ENCODE results near the gene CRYAB.
"Not testable (repeated sequence)": the region's sequence is repeated elsewhere in the genome, so short reads cannot be mapped to it uniquely, and the experiment has no call there.

The CRYAB gene

DNA sequence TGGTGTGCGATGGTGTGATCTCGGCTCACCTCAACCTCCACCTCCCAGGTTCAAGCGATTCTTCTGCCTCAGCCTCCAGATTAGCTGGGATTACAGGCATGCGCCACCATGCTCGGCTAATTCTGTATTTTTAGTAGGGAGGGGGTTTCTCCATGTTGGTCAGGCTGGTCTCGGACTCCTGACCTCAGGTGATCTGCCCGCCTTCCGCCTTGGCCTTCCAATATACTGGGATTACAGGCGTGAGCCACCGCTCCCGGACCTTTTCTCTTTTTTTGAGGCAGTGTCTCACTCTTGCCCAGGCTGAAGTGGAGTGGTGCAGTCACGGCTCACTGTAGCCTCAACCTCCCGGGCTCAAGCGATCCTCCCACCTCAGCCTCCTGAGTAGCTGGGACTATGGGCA is 21.6 kb upstream of the CRYAB start:
- not testable (repeated sequence) for DNase-seq

DNA sequence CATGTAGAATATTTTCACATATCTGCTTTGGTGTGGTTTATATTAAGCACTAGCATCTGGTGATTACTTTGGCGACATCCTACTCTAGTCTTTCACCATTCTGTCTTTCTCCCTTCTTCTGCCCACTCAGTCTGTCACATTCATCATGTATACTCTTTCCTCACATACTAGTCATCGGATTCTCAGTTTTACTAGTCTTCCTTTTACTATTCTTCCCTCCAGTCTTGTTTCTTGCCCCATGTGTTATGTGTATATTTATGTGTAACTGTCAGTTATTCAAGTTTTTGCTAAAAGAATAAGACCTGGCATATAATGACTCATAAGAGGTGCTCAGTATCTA is 21.0 kb upstream of the CRYAB start:
- DNase-seq: no peak

DNA sequence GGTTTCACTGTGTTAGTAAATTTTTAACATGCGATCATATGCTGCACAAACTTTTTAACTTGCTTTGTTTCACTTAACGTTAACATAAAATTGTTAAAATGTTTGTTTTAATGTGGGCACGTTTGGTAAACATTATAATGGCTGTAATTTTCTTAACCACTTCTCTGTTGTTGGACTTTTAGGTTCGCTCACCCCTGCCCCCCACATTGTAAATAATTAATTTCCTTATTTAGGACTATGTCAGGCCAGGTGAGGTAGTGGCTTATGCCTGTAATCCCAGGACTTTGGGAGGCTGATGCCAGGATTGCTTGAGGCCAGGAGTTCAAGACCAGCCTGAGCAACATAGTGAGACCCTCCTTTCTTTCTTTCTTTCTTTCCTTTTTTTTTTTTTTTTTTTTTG is 18.9 kb upstream of the CRYAB start:
- no peak for DNase-seq

DNA sequence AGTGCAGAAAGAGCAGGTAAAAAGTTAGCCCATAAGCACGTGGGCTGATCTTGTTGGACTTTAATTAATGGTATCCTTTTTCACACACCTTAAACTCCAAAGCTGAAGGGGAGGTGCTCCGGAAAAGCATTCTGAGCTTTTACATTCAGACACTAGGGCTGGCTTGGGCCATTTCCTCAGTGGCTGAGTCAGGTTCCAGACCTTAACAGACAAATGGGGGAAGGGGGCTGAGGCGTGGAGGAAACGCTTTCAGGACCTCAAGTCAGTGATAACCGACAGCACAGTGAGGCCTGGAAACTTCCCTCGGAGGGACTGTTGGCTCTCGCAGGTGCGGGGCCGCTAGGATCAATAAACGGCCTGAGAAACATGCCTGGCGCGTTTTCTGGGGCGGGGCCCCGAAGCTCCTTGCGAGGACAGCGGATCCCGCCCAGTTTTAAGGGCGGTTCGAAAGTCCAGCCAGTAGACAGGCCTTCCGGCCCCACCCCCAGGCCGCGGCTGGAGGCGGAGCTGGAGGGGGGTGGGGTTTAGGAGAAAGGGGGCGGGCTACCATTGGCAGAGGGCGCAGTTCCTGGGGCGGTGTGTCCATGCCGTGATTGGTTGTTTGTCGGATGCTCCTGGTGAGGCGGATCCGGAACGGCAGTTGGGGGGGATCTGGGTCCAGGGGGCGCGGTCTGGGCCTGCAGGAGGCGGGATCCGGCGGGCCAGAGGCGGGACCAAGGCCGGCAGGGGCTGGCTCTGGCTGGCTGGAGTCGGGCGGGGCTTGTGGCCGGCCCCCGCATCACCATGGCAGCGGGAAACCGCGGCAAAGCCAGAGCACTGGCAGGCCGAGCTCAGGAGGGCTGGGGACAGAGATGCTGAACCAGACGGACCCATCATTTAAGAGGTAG is 15.2 kb upstream of the CRYAB start:
- peak; percentile 95 for DNase-seq

DNA sequence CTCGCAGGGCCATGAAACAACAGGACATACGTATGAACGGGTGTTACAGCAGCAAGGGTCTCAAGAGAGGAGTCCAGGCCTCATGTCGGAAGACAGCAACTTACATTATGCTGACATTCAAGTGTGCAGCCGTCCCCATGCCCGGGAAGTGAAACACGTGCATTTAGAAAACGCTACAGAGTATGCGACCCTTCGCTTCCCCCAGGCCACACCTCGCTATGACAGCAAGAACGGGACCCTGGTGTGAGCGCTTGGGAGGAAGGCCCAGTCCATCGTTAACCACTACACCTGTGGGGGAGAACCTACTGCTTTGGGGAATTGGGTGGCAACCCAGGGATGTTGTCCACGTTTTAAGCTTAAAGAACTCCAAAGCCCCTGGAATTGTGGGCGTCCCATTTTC is 14.4 kb upstream of the CRYAB start:
- no peak for DNase-seq

DNA sequence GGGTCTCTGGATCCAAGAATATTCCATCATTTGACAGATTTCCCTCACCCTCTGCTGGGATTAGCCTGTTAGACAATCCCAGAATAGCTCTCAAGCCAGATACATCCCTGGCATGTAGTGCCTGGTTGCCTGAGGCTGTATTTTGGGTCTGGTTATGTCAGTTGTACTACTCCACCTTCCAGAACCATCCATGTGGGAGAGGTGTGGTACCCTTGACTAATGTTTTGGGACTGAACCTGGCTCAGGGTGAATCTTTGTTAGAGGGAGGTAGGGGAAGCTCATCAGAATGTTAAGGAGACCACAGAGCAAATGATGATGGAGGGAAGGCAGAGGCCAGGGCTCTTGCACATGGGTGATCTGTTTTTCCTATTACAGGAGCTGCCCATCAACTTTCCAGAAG is 12.4 kb upstream of the CRYAB start:
- DNase-seq: no peak

DNA sequence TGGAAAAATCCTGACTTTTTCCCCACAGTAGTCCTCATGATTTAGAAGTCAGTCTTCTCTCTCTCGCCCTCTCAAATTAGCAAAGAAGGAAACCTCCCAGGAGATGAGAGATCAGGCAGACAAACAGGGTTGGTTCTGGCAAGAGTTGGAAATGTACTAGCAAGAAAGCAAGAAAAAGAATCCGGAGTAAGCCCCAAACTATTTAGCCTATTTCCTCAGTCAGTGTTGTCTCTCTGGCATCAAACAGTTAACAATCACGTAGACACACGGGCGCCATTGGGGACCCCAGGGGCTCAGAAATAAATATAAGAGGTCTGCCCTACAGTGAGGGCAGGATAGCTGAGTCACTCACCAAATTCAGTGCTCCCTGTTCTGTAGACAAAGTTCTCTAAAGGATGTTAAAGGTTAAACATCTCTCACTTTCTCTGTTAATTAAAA is 11.8 kb upstream of the CRYAB start:
- DNase-seq: no peak

DNA sequence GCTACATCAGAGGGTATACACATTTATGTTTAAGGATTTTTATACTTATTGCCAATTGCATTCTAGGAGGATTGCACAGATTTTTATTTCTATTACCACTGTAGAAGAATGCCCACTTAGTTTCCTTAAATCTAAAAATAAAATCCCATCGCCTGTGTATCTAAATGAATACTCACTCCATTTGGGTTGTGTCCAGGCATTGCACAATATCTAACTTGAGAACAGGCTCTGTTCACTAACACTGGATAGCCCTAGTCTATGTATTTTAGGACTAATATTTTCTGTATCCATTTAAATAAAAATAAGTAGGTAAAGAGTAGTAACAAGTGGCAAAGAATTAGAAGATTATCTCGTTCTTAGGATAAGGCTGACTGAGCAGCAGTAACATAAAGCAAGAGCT is 11.2 kb upstream of the CRYAB start:
- DNase-seq: no peak

DNA sequence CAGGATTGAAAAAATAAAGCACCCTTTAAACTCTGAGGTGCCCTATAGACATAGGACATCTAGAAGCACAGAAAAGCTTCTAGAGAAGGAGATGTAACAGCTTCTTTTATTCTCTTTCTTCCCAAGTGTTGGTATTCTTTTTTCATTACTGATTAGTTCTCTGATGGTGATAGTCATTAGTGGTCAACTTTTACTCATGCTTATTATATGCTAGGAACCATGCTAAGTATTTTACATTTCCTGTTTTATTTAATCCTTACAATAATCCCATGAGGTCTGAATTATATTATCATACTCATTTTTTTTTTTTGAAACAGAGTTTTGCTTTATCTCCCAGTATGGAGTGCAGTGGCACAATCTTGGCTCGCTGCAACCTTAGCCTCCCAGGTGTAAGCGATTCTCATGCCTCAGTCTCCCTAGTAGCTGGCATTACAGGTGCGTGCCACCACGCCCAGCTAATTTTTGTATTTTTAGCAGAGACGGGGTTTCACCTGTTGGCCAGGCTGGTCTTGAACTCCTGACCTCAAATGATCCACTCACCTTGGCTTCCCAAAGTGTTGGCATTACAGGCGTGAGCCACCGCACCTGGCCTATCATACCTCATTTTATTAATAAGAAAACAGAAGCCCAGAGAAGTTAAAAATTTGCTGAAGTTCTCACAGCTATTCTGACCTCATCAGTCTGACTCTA is 10.1 kb upstream of the CRYAB start:
- DNase-seq: no peak

DNA sequence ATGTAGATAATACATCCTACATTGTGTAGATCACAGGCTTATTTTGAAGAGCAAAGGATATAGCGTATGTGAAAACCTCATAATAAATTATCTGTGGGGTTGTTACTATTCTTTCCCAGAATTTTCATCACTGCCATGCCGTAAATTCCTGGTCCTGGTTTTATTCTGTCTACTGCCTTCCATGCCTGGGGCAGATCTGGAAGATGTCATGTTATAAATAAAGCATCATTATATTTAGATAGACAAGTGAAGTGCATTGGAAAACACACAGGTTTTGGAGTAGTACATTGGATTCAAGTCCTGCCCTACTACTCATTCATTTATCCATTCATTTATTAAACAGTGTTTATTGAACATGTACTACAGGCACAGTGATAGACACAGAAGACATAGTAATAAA is 9.3 kb upstream of the CRYAB start:
- DNase-seq: no peak

DNA sequence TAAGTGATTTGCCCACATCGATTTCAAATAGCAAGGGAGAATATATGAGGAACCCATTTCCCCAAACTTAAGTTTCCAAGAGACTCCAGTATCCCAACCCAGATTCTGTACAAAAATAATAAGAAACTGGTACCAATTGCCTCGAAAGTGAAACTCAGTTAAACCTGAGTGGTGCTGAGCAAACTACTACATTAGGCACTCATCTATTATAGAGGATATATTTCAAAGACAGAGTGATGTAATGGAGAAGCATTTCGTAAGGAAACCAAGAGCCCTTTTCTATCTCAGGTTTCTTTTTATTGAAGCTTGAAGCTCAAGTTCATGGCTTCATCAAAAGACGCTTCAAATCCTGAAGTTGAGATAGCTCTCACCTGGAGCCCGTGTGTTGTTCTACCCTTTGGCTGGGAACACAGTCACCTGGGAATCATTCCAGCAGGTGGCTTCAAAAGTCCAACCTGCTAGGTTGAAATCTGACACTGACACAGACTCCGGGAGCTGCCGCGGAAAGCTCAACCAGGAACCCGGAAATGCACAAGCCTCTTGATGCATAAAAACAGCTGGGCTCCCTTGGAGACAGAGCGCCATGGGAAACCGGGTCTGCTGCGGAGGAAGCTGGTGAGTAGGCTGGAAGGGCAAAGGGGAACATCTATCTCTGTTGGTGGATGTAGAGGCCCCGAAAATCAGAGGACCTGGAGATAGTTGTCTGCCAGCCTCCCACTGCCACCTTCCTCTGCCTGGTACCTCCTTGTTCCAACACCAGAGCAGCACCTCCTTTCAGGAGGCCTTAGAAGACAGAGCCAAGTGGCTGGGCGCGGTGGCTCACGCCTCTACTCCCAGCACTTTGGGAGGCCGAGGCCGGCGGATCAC is 7.1 kb upstream of the CRYAB start, which contains the start of gene C11orf52:
Gene C11orf52, plus strand, starts transcription at position 524 of the 867 bp plus-strand sequence. Its CDS starts 60 bp downstream, at position 584.
- DNase-seq: peak; percentile 74 to 86

DNA sequence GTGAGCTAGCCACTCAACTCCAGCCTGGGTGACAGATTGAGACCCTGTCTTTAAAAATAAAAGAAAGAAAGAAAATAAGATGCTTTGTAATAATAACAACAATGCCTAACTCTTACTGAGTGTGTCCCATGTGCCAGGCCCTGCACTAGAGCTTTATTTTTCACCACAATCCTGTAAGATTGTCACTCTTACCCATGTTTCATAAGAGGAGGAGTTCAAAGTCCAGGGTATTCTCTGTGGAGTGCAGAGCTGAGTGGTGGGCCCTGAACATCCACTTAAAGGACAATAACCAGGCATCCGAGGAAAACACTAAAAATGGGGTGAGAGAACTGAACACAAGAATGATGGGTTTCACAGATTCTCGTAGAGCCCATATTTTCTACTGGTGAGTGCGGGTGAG is 6.2 kb upstream of the CRYAB start:
- no peak for DNase-seq

DNA sequence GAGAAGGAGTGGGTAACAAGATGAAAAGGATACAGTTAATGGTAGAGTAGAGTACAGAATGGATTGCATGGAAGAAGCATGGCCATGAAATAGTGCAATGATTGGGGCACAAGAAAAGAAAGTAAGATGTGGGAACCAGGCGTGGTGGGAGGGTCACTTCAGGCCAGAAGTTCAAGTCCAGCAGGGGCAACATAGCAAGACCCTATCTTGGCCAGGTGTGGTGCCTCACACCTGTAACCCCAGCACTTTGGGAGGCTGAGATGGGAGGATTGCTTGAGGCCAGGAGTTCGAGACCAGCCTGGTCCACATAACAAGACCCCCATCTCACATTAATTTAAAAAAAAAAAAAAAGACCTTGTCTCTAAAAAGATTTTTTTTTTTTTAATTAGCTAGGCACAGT is 5.7 kb upstream of the CRYAB start:
- no peak for DNase-seq

DNA sequence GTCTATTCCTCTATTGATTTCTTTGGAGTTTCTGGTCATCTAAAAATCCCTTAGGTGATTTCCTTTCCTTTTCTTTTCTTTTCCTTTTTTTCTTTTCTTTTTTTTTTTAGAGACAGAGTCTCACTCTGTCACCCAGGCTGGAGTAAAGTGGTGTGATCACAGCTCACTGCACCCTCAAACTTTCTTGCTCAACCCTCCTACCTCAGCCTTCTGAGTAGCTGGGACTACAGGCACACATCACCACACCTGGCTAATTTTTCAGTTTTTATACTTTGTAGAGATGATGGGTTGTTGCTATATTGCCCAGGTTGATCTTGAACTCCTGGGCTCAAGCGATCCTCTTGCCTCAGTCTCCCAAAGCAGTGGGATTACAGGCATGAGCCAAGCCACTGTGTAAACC is 5.2 kb upstream of the CRYAB start:
- no peak for DNase-seq

DNA sequence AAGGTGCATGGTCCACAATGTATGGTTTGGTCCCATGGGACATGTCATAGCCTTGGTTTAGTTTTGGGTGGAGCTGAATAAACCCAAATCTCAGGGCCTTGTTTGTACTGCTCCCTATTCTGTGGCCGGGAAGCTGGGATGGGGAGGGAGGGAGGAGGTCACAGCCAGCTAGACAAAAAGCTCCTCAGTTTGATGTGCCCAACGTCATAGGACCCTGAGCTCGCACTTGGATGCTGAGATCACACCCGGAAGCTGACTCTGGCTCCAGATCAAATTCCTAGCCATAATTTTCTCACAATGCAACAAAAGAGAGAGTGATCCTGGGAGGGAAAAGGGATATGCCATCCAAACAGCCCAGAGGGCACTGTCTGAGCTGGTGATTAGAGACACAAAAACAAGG is 2.4 kb upstream of the CRYAB start:
- DNase-seq: peak in 1 of 2 experiments; percentile 5

DNA sequence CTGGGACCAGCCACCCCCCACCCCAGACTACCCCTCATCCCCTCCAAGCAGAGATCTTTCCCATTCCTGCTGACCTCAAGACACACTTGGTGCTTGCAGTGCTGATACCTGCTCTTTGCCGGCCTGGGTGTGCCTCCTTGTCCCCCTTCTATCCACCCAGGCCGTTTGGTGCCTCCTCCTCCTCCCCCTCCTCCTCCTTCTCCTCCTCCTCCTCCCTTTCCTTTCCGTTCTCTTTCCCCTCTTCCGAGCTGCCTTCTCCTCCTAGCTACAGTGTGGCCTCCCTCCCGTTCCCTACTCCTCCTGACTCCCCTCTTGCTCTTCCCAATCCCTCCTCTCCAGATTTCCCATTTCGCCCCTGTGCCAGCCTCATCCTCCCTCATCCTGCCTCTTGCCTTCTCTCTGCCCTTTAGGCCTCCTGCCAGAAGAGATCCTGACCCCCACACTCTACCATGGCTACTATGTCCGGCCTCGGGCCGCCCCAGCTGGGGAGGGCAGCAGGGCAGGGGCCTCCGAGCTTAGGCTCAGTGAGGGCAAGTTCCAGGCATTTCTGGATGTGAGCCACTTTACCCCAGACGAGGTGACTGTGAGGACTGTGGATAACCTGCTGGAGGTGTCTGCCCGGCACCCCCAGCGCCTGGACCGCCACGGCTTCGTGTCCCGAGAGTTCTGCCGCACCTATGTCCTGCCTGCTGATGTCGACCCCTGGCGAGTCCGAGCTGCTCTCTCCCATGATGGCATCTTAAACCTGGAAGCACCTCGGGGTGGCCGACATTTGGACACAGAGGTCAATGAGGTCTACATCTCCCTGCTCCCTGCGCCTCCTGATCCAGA is 1.7 kb upstream of the CRYAB start:
- no peak for DNase-seq

DNA sequence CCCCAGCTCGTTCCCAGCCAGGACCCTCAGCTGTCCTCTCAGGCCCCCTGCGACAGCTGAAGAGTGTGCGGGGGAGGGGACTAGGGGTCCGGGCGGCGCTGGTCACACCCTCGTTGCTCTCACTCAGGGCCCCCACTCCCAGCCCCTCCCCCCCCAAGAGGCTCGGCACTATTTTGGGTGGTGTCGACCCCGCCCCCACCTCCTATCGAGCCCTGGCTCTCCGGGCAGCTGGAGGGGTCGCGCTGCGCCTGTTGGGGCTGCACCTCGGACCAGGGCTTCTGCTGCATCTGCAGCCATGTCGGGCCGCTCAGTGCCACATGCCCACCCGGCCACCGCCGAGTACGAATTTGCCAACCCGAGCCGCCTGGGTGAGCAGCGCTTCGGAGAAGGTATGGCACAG is 965 bp upstream of the CRYAB start, which contains the start of gene HSPB2:
Gene HSPB2, plus strand, starts transcription at position 200 of the 400 bp plus-strand sequence. Its CDS starts 96 bp downstream, at position 296.
- DNase-seq: no peak

DNA sequence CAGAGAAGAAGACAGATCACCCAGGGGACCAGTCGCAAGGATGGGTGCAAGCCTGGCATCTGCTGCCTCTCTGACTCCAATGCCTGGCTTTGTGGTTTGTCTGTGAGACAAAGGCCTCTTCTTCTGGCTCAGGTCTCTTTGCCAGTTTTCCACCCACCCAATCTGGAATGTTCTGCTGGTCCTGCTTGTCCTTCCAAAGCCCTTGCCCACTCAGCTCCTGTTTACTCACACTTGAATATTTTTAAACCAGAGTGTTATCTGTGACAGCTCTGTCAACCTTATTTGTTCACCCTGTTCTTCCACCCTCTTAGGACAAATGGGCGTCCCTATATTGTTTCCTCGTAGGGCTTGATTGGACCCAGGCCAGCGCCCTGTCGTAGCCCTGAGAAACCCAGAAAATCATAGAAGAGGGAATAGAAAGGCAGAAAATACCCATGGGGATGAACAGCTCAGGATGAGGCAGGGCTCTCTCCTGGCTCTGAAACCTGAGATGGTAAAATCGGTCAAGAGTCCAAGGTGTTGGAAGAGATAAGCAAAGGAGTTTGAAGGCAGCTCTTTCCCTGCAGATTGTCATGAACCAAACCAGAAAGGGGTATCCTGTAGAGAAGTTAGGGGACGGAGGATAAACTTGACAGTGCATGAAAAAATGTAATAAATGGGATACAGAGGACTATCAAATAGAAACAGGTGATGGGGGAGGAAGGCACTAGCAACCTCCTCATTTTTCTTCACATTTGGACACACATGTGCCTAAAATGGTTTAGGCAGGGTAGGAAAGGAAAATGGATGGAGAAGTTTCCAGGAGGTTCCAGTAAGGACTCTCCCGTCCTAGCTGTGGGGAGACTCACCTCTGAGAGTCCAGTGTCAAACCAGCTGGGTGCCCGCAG is 651 bp downstream of the CRYAB start:
- DNase-seq: no peak

DNA sequence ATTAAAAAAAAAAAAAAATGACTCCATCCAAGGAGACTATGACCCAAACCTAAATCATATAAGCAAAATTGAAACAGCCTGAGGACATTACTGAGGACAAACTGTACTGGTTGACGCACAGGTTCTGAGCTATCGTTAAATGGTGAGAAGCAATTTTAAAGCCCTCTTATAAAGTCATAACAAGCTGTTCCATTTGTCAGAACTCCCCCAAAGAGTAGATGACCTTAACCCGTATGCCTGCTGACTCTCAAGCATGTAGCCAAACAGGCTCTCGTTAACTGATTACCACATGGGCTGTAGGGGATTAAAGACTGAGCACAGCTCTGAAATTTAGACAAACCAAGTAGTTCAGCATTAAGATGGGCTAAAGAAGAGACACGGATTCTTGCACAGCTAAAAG is 2.2 kb downstream of the CRYAB start:
- no peak for DNase-seq

DNA sequence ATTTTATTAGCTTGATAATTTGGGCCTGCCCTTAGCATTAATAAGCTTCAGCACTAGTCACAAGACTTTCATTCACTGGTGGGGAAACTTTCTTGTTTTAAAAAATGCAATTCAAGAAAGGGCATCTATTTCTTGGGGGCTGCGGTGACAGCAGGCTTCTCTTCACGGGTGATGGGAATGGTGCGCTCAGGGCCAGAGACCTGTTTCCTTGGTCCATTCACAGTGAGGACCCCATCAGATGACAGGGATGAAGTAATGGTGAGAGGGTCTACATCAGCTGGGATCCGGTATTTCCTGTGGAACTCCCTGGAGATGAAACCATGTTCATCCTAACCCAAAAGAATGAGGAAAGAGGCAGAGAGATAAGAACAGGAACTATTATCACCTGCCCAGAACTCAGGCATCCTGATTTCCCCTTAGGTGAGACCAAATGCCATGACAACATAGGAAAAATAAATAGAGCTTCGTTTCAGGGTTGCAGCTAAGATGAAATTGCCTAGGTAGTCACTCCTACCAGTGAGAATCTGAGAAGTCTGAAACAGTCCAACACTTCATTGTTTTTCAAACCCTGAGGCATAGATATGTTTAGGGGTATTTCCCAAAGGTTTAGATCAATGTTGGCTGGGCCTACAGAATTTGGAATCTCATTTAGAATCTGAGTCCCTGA is 2.8 kb downstream of the CRYAB start:
- no peak for DNase-seq

DNA sequence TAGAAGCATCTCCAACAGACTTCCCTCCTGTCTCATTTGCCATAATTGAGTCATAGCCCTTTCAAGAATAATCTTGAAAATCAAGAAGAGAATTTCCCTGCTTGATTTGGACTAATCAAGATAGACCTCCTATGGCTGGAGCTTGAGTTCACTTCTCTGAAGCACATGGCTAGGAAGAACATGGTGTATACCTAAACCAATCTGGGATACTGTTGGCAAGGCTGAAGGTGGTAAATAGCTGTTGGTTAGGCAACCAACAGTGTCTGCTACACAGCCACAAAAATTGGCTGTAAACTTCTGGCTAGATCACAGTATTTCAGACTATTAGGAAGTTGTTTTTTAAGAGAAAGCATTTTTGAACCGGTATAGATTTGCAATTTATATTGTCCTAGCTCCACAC is 4.9 kb downstream of the CRYAB start:
- no peak for DNase-seq

All from SHP77 (cell line).